AG09319 (cell line): ENCODE results near the gene TMPRSS5.

ENCODE experiments used
- DNase-seq: peaks from one replicate; pipeline ENCODE4 v3.0.0-alpha.2; 2010; ENCODE audit warnings: low read depth; ENCODE audit errors: extremely low read depth
- CTCF ChIP-seq: IDR thresholded peaks from 2 replicates; pipeline ENCODE4 v1.5.1; 2011; ENCODE audit warnings: low read depth, mild to moderate bottlenecking, inconsistent platforms, low read length, moderate library complexity

TMPRSS5 gene

GRCh38 chr11:113638376-113638775 is 67.7 kb downstream of the TMPRSS5 start:
- no peak for TF ChIP-seq CTCF
- DNase-seq, result no peak

GRCh38 chr11:113637636-113638035 is 68.5 kb downstream of the TMPRSS5 start:
- TF ChIP-seq CTCF, result no peak
- DNase-seq, result no peak
